Fibroblast of lung (primary cell): ENCODE data around the gene ARHGAP28. TPM values are rescaled to one million over a fixed set of nuclear protein-coding genes. Genes with fewer than 3 reads are reported as not detected.

Experiments
- DNase-seq, 2 donors: peaks; one replicate each; pipeline versions ENCODE4 v3.0.0 to v3.0.0-alpha.2; 2010; ENCODE audit warnings: low read depth in 2 of 2
- H2AFZ ChIP-seq: 2 replicates; pipeline ENCODE4 v1.5.1; 2012; ENCODE audit warnings: low read length, control low read depth, inconsistent platforms
- H3K27ac ChIP-seq: 2 replicates; pipeline ENCODE4 v1.5.1; 2011; ENCODE audit warnings: low read length, control low read depth; ENCODE audit not compliant: insufficient read depth
- H3K27me3 ChIP-seq: 2 replicates; pipeline ENCODE4 v1.5.1; 2011; ENCODE audit warnings: mild to moderate bottlenecking, low read length; ENCODE audit not compliant: control insufficient read depth, insufficient read depth
- H3K36me3 ChIP-seq: 2 replicates; pipeline ENCODE4 v1.5.1; 2011; ENCODE audit warnings: low read length; ENCODE audit not compliant: control insufficient read depth, insufficient read depth
- H3K4me1 ChIP-seq: 2 replicates; pipeline ENCODE4 v1.5.1; 2011; ENCODE audit warnings: low read length; ENCODE audit not compliant: control insufficient read depth, insufficient read depth; ENCODE audit errors: extremely low read depth
- H3K4me2 ChIP-seq: 2 replicates; pipeline ENCODE4 v1.5.1; 2011; ENCODE audit warnings: low read length, control low read depth; ENCODE audit not compliant: insufficient read depth; ENCODE audit errors: extremely low read depth
- H3K4me3 ChIP-seq, 4 experiments: fragments of 200-600 bp in 1 of 4; sonication (generic) in 1 of 4; replicated peaks in 1 of 4; 2 replicates each; pipeline ENCODE4 v1.5.1; 2011 to 2016; ENCODE audit warnings: low read length in 4 of 4, low read depth in 3 of 4, mild to moderate bottlenecking in 3 of 4, control low read depth in 2 of 4, inconsistent platforms in 1 of 4, mixed read lengths in 1 of 4; ENCODE audit not compliant: insufficient read depth in 1 of 4; ENCODE audit errors: control extremely low read depth in 1 of 4
- H3K79me2 ChIP-seq: 2 replicates; pipeline ENCODE4 v1.5.1; 2012; ENCODE audit warnings: mild to moderate bottlenecking, low read length, inconsistent platforms; ENCODE audit not compliant: control insufficient read depth, insufficient read depth
- H3K9ac ChIP-seq: 2 replicates; pipeline ENCODE4 v1.5.1; 2011; ENCODE audit warnings: mild to moderate bottlenecking, low read length, control low read depth; ENCODE audit not compliant: insufficient read depth
- H3K9me3 ChIP-seq: 2 replicates; pipeline ENCODE4 v1.5.1; 2012; ENCODE audit warnings: low read depth, low read length; ENCODE audit not compliant: control insufficient read depth, insufficient read depth
- H4K20me1 ChIP-seq: 2 replicates; pipeline ENCODE4 v1.5.1; 2011; ENCODE audit warnings: low read length; ENCODE audit not compliant: control insufficient read depth, insufficient read depth; ENCODE audit errors: extremely low read depth
- CTCF ChIP-seq, 2 donors: IDR thresholded peaks in 1 of 2; conservative IDR thresholded peaks in 1 of 2; 1 replicate in 1 of 2; 2 replicates in 1 of 2; pipeline ENCODE4 v1.5.1; 2011 to 2012; ENCODE audit warnings: low read length in 2 of 2, control low read depth in 1 of 2, inconsistent platforms in 1 of 2, low read depth in 1 of 2, mild to moderate bottlenecking in 1 of 2
- EZH2 ChIP-seq: IDR thresholded peaks from 2 replicates; pipeline ENCODE4 v1.5.1; 2012; ENCODE audit warnings: low read length, control low read depth, mild to moderate bottlenecking; ENCODE audit errors: missing control alignments
- polyA plus RNA-seq, 2 donors: library from polyadenylated mRNA; depleted of rRNA in 1 of 2; stranded (reverse) in 1 of 2; unstranded in 1 of 2; fragments of >200 nt; gene quantifications; 2 replicates each; pipeline ENCODE4 v1.2.1, GENCODE V29; 2011 to 2012; ENCODE audit warnings: missing spikeins in 1 of 2
- total RNA-seq: library from RNA; depleted of rRNA; stranded (reverse); fragments of >200 nt; gene quantifications from 2 replicates; pipeline ENCODE4 v1.2.1, GENCODE V29; 2014

Gene ARHGAP28
- total and polyA plus RNA-seq, 2 donors (not counting 1 experiment from before 2014, with no cell fraction given) = 3.3 to 35.0 TPM

GRCh38 chr18:6683112-6683876 lies 46.2 kb upstream of the ARHGAP28 start:
- Histone ChIP-seq H3K4me2 (no peak overlapping the region), H2AFZ (no peak overlapping the region), H3K27ac (no peak overlapping the region), H3K4me3 (no peak overlapping the region), H3K36me3 (no peaks in the 10 kb centered on the region), H3K27me3 (no peaks in the 10 kb centered on the region), H3K9me3 (no peaks in the 10 kb centered on the region), H3K4me1 (no peaks in the 10 kb centered on the region), H3K79me2 (no peaks in the 10 kb centered on the region), H3K9ac (no peak overlapping the region), H4K20me1 (no peaks in the 10 kb centered on the region)
- TF ChIP-seq CTCF (conservative IDR thresholded peaks at IDR 0.05 in 1 of 2, IDR thresholded peaks at IDR 0.05 in 1 of 2; ENCODE audit: low read depth in 1 of 2, low read length in 2 of 2) (no peak), EZH2 (no peak)
- no peak for DNase-seq

- no peaks in the 10 kb centered on the region for H3K36me3 ChIP-seq
- TF ChIP-seq EZH2 (no peak), CTCF (conservative IDR thresholded peaks at IDR 0.05 in 1 of 2, IDR thresholded peaks at IDR 0.05 in 1 of 2; ENCODE audit: low read depth in 1 of 2, low read length in 2 of 2) (no peak)
- H4K20me1 ChIP-seq = no peaks in the 10 kb centered on the region
- H3K4me3 ChIP-seq = no peak overlapping the region
- no peaks in the 10 kb centered on the region for H3K27me3 ChIP-seq
- DNase-seq = no peak
- H3K9me3 ChIP-seq = no peaks in the 10 kb centered on the region
- no peak overlapping the region for H3K4me2 ChIP-seq
- no peaks in the 10 kb centered on the region for H3K4me1 ChIP-seq
- no peaks in the 10 kb centered on the region for H3K79me2 ChIP-seq
- no peak overlapping the region for H3K27ac ChIP-seq
- H2AFZ ChIP-seq = no peak overlapping the region
- H3K9ac ChIP-seq = no peak overlapping the region
Observed at GRCh38 chr18:6687676-6688075, 41.8 kb upstream of the ARHGAP28 start.

GRCh38 chr18:6708890-6709289 lies 20.6 kb upstream of the ARHGAP28 start:
- no peak for DNase-seq
- Histone ChIP-seq H4K20me1 (no peaks in the 10 kb centered on the region), H3K9me3 (no peaks in the 10 kb centered on the region), H3K79me2 (no peaks in the 10 kb centered on the region), H3K4me2 (no peak overlapping the region), H3K9ac (no peak overlapping the region), H3K27me3 (no peaks in the 10 kb centered on the region), H3K36me3 (no peaks in the 10 kb centered on the region), H3K4me3 (no peak overlapping the region), H3K27ac (no peak overlapping the region), H2AFZ (no peak overlapping the region), H3K4me1 (no peaks in the 10 kb centered on the region)
- TF ChIP-seq CTCF (conservative IDR thresholded peaks at IDR 0.05 in 1 of 2, IDR thresholded peaks at IDR 0.05 in 1 of 2; ENCODE audit: low read depth in 1 of 2, low read length in 2 of 2) = no peak
- no peak for TF ChIP-seq EZH2
